ENCODE results near the gene CD300H.

Gene CD300H

DNA sequence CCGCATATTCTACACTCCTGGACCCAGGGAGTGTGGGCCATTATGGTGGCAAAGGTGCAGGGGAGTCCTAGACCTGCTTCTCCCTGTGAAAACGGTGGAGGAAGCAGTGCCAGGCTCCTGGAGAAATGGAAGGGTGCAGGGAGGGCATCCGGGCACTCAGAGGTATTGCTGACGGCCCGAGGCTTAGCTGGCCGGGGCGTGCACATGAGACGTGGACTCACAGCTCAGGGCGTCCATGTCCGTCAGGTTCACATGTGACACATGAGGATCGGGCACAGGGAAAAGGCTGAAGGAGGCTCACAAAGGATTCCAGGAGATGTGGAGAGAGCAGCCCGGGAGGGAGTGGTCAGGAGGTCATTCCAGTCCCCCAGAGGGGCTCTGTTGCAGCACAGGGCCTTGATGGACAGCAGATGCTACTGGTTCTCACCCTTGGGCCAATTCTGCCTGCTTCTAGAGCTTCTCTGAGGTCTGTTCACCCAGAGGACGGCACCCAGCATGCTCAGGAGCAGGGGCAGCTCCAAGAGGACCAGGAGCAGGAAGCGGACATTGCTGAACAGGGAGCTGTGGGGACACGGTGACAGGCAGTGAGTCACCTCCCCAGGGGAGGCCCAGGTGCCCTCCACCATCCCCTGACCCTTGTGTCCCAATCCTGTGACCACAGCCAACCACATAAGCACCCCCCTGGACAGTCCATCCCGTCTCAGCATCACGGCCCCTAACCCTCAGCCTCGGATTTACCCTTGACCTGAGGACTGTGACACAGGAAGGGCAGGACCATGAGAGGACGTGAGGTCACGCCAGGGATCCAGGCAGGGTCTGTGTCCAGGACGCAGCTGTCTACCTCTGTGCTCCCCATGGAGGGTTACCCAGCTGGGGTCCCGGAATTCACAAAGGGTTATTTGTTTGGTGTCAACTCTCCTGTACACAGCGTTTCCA lies 25.9 kb downstream of the CD300H start:
- DNase-seq (ENCODE audit: extremely low read depth, low read depth): no peak

DNA sequence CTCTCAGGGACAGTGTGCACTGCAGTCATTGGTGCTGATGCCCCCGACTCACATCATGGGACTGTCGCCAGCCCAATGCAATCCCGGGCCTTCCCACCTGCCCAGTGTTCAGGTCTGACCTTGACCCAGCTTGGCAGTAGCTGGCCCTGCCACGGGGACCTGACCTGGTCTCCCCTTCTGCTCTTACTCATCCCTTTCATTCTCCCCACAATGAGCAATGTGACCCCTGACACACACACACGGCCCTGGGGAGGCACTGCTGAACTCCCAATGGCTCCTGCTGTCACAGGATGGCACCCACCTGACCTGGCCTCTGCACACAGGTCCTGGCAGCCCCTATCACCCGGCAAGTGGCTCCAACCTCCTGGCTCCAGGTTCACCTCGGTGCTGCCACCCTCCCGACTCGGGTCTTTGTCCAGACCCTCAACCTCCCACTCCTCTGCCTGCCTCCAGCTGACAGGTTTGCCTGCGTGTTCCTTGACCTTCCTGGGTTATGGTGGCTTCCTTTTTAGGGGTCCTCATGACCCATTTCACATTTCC lies 28.0 kb downstream of the CD300H start:
- DNase-seq (ENCODE audit: extremely low read depth, low read depth): no peak
- TF ChIP-seq, protein P1, sequence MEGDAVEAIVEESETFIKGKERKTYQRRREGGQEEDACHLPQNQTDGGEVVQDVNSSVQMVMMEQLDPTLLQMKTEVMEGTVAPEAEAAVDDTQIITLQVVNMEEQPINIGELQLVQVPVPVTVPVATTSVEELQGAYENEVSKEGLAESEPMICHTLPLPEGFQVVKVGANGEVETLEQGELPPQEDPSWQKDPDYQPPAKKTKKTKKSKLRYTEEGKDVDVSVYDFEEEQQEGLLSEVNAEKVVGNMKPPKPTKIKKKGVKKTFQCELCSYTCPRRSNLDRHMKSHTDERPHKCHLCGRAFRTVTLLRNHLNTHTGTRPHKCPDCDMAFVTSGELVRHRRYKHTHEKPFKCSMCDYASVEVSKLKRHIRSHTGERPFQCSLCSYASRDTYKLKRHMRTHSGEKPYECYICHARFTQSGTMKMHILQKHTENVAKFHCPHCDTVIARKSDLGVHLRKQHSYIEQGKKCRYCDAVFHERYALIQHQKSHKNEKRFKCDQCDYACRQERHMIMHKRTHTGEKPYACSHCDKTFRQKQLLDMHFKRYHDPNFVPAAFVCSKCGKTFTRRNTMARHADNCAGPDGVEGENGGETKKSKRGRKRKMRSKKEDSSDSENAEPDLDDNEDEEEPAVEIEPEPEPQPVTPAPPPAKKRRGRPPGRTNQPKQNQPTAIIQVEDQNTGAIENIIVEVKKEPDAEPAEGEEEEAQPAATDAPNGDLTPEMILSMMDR (IDR thresholded peaks at IDR 0.05; ENCODE audit: low read depth, low read length, missing control alignments): no peak
- no peak overlapping the region for H3K4me3 ChIP-seq (replicated peaks; ENCODE audit: low read depth, low read length)

More for the DNA sequence above, 25.9 kb downstream of the CD300H start:
- TF ChIP-seq, protein P1 (IDR thresholded peaks at IDR 0.05; ENCODE audit: low read depth, low read length, missing control alignments): no peak
- no peak overlapping the region for H3K4me3 ChIP-seq (replicated peaks; ENCODE audit: low read depth, low read length)

- no peak for DNase-seq (ENCODE audit: extremely low read depth, low read depth)
- TF ChIP-seq, protein P1 (IDR thresholded peaks at IDR 0.05; ENCODE audit: low read depth, low read length, missing control alignments): no peak
- H3K4me3 ChIP-seq (replicated peaks; ENCODE audit: low read depth, low read length): no peak overlapping the region
These were observed 30.4 kb downstream of the CD300H start for GRCh38 chr17:74536890-74537289.

DNA sequence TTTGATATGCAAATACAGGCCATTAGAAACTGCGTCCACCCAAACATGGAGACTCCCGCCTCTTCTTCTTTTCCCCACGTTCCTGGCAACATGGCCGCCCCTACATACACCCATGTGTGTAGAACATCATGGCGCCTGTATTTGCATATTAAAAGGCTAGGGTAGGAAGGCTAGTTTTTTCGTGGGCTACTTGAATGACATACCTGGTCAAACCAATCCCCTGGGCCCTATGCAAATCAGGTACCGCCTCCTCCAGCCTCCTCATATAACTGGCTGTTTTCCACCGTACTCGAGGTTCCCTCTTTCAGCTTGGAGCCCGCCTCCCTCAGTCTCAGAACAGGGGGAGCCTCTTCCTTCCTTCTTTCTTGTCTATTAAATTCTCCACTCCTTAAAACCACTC lies 35.2 kb downstream of the CD300H start:
- TF ChIP-seq, protein P1 (IDR thresholded peaks at IDR 0.05; ENCODE audit: low read depth, low read length, missing control alignments): no peak
- no peak for DNase-seq (ENCODE audit: extremely low read depth, low read depth)
- H3K4me3 ChIP-seq (replicated peaks; ENCODE audit: low read depth, low read length): no peak overlapping the region

DNA sequence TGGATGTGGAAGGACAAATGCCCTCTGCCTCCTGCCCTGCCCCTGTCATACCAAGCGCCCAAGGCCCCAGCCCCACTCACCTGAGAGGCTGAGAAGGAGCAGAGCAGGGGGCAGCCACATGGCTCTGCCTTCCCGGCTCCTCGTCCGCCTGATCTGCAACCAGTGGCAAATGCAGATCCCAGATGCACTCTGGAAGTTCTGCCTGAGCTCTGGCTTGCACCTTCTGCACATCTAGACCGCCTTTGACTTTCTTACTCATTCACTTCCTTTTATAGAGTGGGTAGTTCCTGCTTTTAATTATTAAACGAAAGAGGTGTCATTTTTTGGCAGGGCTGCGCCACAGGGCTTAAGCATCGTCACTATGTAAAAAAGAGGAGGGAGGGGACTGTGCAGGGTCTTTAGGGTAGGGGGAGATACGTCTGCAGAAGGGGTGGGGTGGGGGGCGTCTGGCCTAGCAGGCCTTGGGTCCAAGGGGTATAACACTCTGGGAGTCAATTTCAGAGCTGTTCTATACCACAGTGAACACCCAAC lies 36.0 kb downstream of the CD300H start, which contains the start of gene CD300LB:
TSS of gene CD300LB (minus strand) at position 245 of the 531 bp plus-strand sequence. CDS start at position 120, 125 bp downstream.
- no peak for DNase-seq (ENCODE audit: extremely low read depth, low read depth)
- TF ChIP-seq, protein P1 (IDR thresholded peaks at IDR 0.05; ENCODE audit: low read depth, low read length, missing control alignments): no peak
- no peak within 1 kb of the TSS for H3K4me3 ChIP-seq (replicated peaks; ENCODE audit: low read depth, low read length)

DNA sequence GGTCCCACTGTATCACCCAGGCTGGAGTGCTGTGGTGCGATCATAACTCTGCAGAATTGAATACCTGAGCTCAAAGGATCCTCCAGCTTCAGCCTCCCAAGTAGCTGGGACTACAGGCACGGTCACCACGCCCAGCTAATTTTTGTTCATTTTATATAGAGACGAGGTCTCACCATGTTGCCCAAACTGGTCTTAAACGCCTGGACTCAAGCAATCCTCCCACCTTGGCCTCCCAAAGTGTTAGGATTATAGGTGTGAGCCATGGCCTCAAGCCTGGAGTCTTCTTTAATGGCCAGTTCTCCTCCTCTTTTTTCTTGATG lies 36.5 kb downstream of the CD300H start:
- no peak for DNase-seq (ENCODE audit: extremely low read depth, low read depth)
- H3K4me3 ChIP-seq (replicated peaks; ENCODE audit: low read depth, low read length): no peak overlapping the region
- TF ChIP-seq, protein P1 (IDR thresholded peaks at IDR 0.05; ENCODE audit: low read depth, low read length, missing control alignments): no peak

Data from HFF-Myc (cell line).